ENCODE results near the gene BOK.
"Not testable (repeated sequence)": the region's sequence is repeated elsewhere in the genome, so short reads cannot be mapped to it uniquely, and the experiment has no call there.

Gene BOK

GRCh38 chr2:241563981-241564595, 5.5 kb downstream of the BOK start:
- no peak for TF ChIP-seq JUND (IDR thresholded peaks at IDR 0.05; ENCODE audit: low read depth)
- in situ Hi-C loops (cut with HindIII; ENCODE audit: low pct_unique_long_range_greater_than_20kb, low sequenced_read_pairs): no loop called here
- DNase-seq (ENCODE audit: low read depth in 1 of 2, low spot score in 1 of 2): no peak

DNA sequence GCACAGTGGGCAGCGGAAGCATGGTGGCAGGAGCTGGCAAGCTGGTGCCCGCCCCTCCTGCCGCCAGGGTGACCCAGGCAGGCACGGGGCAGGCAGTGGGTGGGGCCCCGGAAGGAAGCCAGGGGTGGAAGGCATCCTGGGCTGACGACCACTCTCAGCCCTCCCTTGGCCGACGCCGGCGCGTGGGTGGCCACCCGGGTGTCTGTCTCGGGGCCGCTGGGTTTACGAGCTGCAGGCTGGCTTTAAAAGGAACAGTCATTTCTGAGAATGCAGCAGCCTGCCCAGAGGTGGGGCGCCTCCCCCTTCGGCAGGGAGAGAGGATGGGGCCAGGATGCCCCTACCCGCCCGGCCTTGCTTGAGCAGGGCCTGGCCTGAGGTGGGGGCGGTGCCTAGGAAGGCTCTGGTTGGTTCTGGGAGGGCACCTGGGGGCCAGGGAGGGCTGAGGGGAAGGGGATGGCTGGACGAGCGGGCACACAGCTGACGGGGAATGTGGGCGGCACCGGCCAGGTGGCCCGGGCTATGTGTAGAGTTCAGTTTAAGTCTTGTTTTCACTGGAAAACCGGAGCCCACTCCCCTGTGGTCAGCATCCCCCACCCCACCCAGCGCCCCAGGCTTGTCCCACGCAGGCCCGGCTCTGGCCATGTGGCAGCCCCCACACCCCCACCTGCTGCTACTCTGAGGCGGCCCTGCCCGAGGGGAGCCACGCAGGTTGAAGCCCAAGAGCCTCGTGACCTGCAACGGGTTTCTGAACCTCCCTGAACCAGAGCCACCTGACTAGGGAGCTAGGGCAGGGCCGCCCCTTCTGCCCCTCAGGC, 6.3 kb downstream of the BOK start:
- DNase-seq (ENCODE audit: low read depth in 1 of 2, low spot score in 1 of 2): no peak
- in situ Hi-C loops (cut with HindIII; ENCODE audit: low pct_unique_long_range_greater_than_20kb, low sequenced_read_pairs): no loop called here
- no peak for TF ChIP-seq JUND (IDR thresholded peaks at IDR 0.05; ENCODE audit: low read depth)

DNA sequence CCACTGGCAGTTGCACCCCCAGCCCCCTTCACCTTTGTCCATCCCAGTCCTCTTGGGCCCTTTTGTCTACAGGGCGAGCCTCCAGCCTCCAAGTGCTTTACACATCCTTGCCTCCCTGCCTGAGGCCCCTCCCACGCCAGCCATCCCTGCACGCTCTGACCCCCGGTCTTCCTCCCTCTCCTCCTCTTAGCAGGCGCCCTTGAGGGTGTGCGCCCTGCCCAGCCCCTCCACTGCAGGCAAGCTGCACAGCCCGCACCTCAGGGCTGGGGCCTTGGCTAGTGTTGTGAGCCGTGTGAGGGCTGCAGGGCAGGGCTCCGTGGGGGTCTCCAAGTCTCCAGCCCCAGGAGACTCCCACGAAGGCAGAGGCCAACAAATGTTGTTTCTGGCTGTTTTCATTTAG, 6.9 kb downstream of the BOK start:
- no peak for DNase-seq (ENCODE audit: low read depth in 1 of 2, low spot score in 1 of 2)
- in situ Hi-C loops (cut with HindIII; ENCODE audit: low pct_unique_long_range_greater_than_20kb, low sequenced_read_pairs): no loop called here
- TF ChIP-seq JUND (IDR thresholded peaks at IDR 0.05; ENCODE audit: low read depth): no peak

GRCh38 chr2:241566021-241566420, 7.5 kb downstream of the BOK start:
- in situ Hi-C loops (cut with HindIII; ENCODE audit: low pct_unique_long_range_greater_than_20kb, low sequenced_read_pairs); DNase-seq (ENCODE audit: low read depth in 1 of 2, low spot score in 1 of 2): not testable (repeated sequence)

DNA sequence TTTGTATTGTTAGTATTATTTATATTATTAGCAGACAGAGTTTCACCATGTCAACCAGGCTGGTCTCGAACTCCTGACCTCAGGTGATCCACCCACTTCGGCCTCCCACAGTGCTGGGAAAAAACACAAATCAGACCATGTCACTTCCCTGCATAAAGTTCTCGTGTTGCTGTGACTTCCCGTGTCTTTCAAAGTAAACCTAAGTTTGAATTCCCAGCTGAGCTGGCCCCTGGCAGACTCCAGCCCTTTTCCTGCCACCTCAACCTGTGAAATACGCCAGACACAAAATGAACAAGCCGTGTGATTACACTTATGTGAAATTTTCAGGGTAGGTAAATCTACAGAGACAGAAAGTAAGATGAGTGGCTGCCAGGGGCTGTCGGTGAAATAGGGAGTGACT, 7.9 kb downstream of the BOK start:
- no peak for TF ChIP-seq JUND (IDR thresholded peaks at IDR 0.05; ENCODE audit: low read depth)

GRCh38 chr2:241567266-241567665, 8.7 kb downstream of the BOK start:
- in situ Hi-C loops (cut with HindIII; ENCODE audit: low pct_unique_long_range_greater_than_20kb, low sequenced_read_pairs); DNase-seq (ENCODE audit: low read depth in 1 of 2, low spot score in 1 of 2): not testable (repeated sequence)

More for the DNA sequence above, 7.9 kb downstream of the BOK start:
- DNase-seq (ENCODE audit: low read depth in 1 of 2, low spot score in 1 of 2): no peak
- in situ Hi-C loops (cut with HindIII; ENCODE audit: low pct_unique_long_range_greater_than_20kb, low sequenced_read_pairs): no loop called here

- in situ Hi-C loops (cut with HindIII; ENCODE audit: low pct_unique_long_range_greater_than_20kb, low sequenced_read_pairs): no loop called here
- no peak for DNase-seq (ENCODE audit: low read depth in 1 of 2, low spot score in 1 of 2)
- no peak for TF ChIP-seq JUND (IDR thresholded peaks at IDR 0.05; ENCODE audit: low read depth)
Measured at GRCh38 chr2:241567776-241568175, 9.2 kb downstream of the BOK start.

GRCh38 chr2:241568726-241569125, 10.2 kb downstream of the BOK start:
- no peak for TF ChIP-seq JUND (IDR thresholded peaks at IDR 0.05; ENCODE audit: low read depth)
- in situ Hi-C loops (cut with HindIII; ENCODE audit: low pct_unique_long_range_greater_than_20kb, low sequenced_read_pairs): no loop called here
- DNase-seq (ENCODE audit: low read depth in 1 of 2, low spot score in 1 of 2): no peak

DNA sequence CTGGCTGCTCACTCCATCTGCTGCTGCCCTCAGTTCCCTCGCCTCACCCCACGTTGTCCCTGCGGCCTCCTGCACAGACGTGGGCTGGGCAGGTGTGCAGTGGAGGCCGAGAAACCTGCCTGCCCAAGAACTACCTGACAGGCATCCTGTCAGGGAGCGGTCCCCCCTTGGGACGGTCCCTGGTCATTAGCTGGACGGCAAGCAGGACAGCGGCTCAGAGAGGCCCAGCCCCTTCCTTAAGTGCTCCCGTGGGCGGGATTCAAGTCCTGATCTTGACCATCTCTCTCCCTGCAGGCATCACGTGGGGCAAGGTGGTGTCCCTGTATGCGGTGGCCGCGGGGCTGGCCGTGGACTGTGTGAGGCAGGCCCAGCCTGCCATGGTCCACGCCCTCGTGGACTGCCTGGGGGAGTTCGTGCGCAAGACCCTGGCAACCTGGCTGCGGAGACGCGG, 11.3 kb downstream of the BOK start:
- no peak for TF ChIP-seq JUND (IDR thresholded peaks at IDR 0.05; ENCODE audit: low read depth)
- in situ Hi-C loops (cut with HindIII; ENCODE audit: low pct_unique_long_range_greater_than_20kb, low sequenced_read_pairs): no loop called here
- no peak for DNase-seq (ENCODE audit: low read depth in 1 of 2, low spot score in 1 of 2)

DNA sequence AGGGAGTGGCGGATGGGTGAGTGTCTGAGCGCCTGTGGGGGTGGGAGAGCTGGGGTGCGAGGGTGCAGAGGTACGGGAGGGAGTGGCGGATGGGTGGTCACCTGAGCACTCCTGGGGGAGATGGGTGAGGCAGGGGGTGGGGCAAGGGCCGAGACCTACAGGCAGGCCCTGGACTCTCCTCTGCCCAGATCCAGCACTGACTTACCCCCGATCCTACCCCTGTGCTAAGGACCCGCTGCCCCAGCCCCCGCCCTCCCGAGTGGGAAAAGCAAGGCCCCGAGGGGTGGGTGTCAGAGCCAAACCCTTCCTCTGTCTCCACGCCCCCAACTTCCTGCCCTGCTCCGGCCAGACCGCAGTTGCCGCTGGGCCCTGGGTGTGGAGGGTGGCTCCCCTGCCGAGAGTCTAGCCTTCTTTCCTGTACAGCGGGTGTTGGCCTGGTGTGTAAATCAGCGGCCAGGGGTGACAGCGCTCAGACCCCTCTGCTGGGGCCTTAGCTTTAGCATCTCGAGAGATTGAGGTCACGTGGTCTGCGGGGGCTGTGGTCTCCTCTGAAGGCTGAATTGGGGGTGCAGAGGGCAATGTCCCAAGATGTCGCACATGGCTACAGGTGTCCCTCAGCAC, 12.5 kb downstream of the BOK start:
- no peak for TF ChIP-seq JUND (IDR thresholded peaks at IDR 0.05; ENCODE audit: low read depth)
- no peak for DNase-seq (ENCODE audit: low read depth in 1 of 2, low spot score in 1 of 2)
- in situ Hi-C loops (cut with HindIII; ENCODE audit: low pct_unique_long_range_greater_than_20kb, low sequenced_read_pairs): no loop called here

DNA sequence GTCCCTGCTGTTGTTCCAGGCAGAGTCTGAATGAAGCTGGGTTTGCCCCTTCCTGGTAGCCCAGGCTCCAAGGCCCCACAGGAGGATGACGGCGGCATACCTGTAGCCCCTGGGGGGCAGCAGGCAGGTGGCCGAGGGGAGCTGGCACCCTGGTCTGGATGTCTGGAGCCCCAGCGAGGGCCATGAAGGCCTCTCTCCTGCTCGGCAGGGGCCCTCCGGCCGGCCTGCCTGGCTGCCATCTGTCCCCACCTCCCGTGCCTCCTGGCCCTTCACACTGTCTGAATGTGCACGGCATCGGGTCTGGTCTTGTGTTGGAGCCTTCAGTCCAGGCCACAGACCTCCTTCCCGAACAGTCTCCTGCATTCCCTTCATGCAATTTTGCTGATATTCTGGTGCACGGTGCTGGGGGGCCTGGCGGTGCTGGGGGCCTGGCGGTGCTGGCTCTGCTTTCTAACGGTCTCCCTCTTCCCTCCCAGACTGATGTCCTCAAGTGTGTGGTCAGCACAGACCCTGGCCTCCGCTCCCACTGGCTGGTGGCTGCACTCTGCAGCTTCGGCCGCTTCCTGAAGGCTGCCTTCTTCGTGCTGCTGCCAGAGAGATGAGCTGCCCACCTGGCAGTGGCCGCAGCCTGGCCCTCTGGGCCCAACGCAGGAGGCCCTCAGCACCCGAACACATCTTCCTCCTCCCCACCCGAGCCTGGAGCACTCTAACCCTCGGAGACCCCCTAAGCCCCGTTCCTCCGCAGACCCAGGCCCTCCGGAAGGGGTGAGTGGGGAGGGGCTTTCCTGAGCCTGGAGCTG, 13.5 kb downstream of the BOK start:
- no peak for TF ChIP-seq JUND (IDR thresholded peaks at IDR 0.05; ENCODE audit: low read depth)
- no peak for DNase-seq (ENCODE audit: low read depth in 1 of 2, low spot score in 1 of 2)
- in situ Hi-C loops (cut with HindIII; ENCODE audit: low pct_unique_long_range_greater_than_20kb, low sequenced_read_pairs): no loop called here

- in situ Hi-C loops (cut with HindIII; ENCODE audit: low pct_unique_long_range_greater_than_20kb, low sequenced_read_pairs); DNase-seq (ENCODE audit: low read depth in 1 of 2, low spot score in 1 of 2): not testable (repeated sequence)
Measured at GRCh38 chr2:241572915-241573651, 14.5 kb downstream of the BOK start.

All from T47D (cell line).